ENCODE data around the gene DYNLT3. TPM values are rescaled to one million over a fixed set of nuclear protein-coding genes. Genes with fewer than 3 reads are reported as not detected.

Gene DYNLT3
- polyA plus RNA-seq, 3 donors: 7.2 to 26.4 (median 15.2) TPM

DNA sequence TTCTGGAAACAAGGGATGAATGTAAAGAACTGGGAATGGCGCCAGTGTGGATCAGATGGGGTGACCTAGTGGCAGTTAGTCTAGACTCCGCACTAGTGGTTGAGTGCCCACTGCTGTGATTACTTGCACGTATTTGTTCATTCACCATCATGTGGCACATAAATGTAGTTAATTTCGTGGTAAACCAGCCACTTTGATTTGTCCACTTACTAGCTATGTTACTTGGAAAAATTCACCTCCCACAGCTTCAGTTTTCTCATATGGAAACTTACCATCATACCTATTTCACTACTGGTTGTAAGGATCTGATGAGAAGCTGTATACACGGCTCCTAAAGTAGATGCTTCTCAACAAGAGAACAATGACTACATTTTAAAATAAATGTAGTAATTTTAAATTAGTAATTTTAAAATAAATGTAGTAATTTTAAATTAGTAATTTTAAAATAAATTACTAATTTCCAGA, 394 bp upstream of the DYNLT3 start:
- no peak overlapping the region for H3K27ac ChIP-seq (ENCODE audit: low read depth, low read length)
- WGBS, 3 donors: 16 to 40% (median 20%) methylated on average over 5 of the region's 5 CpGs

DNA sequence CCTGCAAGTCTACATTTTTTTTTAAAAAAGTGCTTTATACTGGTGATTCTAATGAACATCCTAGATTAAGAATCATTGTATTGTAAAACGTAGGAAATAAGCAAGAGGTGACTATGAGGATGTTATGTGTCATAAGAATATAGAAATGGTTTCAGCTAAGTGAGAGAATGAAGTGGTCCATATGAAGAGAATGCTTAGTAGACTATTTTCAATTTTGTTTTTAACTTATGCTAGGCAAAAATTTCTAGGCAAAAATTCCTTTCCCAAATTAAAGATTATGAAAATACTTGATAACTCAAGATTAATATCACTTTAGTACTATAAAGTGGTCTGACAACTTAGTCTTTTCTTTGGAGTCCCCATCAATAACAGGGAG, 825 bp downstream of the DYNLT3 start:
- H3K27ac ChIP-seq (ENCODE audit: low read depth, low read length): no peak overlapping the region
- 19 to 57% (median 35%) methylated on average over 1 of the region's 1 CpG for WGBS, 3 donors

DNA sequence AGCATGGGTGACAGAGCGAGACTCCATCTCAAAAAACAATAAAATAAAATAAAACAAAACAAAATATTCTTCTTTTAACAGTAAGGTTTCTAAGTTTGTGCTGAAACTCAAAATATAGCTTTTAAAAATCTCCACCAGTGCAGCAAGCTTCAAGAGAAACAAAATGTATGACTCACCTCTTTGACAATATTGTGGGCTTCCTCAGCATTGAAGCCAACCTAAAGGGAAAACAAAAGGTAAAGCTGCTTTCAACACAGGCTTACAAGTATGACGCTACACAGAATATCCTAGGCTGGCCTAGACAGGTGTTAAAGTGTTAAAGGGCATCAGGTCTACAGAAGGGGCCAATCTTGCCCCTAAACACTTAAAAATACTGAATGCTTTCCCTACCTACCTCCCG, 1.2 kb downstream of the DYNLT3 start:
- WGBS, 3 donors: 81 to 88% (median 87%) methylated on average over 3 of the region's 3 CpGs
- no peak overlapping the region for H3K27ac ChIP-seq (ENCODE audit: low read depth, low read length)

DNA sequence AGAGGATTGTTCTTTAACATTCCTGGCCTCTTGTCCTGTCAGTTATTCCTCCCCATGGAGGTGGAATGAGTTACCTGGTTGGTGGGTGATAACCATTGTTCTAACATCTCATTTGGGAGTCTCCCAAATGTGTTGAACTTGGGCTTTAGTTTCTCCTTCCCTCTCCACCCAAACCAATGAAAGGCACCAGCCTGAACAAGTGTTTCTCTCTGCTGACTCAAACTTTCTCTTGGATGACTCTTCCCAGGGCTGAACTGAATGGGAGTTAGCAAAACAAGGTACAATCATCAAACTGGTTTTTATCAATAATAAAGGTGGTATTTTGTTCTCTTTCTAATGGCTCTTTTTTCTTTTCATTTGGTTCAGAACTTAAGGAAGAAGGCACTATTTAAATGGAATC, 2.7 kb downstream of the DYNLT3 start:
- H3K27ac ChIP-seq (ENCODE audit: low read depth, low read length): no peak overlapping the region

DNA sequence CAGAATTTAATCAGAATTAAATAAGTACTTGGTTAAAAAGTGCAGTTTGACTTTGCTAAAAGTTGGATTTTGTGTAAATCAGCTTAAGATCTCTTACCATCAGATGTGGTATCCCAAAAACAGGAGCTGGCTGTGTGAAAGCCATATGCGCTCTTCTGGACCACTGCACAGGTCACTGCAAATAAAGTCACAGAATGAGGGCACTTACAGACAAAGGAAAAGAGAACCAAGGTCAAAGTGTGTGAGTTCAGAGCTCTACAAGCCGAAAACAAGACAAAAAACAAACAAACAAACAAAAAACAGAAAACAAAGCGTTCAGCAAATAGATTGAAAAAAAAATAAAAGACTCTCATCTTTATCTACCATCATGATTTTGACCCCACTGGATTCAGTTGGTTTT, 6.4 kb downstream of the DYNLT3 start:
- 76 to 95% (median 94%) methylated on average over 3 of the region's 3 CpGs for WGBS, 3 donors
- no peak overlapping the region for H3K27ac ChIP-seq (ENCODE audit: low read depth, low read length)

DNA sequence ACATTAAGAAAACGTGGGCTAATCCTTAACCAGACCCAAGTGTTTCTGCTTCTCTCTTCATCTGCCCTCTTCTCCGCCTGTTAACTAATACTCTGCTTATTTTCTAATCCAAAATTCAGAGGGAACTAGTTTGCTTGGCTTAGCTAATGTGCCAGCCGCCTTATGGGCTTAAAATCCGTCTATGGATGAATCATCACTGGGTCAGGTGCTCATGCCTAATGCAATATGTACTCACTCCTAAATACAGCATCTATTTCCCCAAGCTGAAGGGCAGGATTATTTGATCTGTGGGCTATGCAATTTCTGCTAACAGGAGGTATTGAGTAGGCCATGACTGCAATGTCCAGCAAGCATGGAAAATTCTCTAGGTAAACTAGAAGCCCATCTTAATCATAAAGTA, 12.4 kb downstream of the DYNLT3 start:
- no peak overlapping the region for H3K27ac ChIP-seq (ENCODE audit: low read depth, low read length)
- 71 to 92% (median 84%) methylated on average over 4 of the region's 4 CpGs for WGBS, 3 donors

DNA sequence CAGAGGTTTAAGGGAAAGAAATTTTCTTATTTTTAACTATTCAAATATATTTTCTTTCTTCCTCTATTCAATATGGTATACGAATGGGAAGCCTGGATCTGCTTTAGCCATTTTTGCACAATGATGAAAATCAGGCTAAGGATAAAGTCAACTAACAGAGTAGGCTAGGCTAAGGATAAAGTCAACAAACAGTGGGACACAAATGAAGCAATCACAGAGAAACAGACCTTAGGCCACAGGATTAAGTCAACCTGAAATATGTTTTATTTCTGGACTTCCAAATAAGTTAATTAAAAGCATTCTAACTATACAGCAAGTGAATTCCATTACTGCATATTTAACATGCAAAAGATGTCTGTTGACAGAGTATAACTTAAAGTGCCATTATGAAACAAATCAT, 17.0 kb downstream of the DYNLT3 start:
- H3K27ac ChIP-seq (ENCODE audit: low read depth, low read length): no peak overlapping the region
- WGBS, 3 donors: 70 to 88% (median 86%) methylated on average over 1 of the region's 1 CpG

DNA sequence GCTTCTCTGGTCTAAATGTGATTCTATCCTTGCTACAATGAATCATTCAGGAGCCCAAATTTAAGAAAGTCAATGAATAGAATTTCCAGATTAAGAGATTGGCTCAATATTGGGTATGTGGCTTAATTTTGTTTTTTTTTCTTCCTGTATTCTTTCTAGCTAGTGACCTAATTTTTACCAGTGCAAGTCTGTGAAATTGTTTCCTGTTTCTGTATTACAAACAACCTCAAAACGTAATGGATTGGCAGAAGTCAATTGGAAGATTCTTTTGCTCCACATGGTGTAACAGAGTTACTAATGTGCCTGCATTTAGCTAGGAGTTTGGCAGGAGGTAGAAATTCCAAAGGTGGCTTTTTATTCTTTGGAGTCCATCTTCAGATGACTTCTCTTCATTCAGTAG, 17.6 kb downstream of the DYNLT3 start:
- 30 to 63% (median 36%) methylated on average over 1 of the region's 1 CpG for WGBS, 3 donors

DNA sequence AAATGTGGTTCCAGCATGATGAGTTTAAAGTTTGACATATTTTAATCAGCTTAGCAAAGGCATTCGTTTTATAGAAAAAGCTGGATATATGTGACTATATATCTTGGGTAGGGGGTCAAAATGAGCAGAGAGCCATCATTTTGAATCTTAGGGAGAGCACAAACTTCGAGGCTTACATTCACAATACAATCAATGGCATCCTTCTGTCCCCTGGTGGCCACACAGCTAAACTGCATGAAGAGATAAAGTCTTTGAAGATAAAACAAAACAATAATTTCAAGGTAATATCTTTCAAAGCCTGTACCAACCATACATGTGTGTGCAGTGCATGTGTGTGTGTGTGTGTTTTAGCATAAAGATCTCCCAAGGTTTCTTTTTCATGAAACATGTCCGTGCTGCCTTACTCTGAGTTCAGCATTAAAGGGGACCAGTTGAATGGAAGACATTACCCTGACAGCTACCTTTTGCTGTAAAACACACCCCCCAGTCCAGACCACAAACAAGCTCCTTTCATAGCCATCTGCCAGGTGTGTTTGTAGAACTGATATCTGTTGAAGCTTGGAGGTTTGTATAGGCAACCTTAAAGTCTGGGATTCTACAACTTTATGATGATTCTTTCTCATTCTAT, 22.0 kb downstream of the DYNLT3 start:
- WGBS, 3 donors: 2 to 6% (median 4%) methylated on average over 3 of the region's 3 CpGs
- H3K27ac ChIP-seq (ENCODE audit: low read depth, low read length): no peak overlapping the region

More for the DNA sequence above, 17.6 kb downstream of the DYNLT3 start:
- no peak overlapping the region for H3K27ac ChIP-seq (ENCODE audit: low read depth, low read length)

DNA sequence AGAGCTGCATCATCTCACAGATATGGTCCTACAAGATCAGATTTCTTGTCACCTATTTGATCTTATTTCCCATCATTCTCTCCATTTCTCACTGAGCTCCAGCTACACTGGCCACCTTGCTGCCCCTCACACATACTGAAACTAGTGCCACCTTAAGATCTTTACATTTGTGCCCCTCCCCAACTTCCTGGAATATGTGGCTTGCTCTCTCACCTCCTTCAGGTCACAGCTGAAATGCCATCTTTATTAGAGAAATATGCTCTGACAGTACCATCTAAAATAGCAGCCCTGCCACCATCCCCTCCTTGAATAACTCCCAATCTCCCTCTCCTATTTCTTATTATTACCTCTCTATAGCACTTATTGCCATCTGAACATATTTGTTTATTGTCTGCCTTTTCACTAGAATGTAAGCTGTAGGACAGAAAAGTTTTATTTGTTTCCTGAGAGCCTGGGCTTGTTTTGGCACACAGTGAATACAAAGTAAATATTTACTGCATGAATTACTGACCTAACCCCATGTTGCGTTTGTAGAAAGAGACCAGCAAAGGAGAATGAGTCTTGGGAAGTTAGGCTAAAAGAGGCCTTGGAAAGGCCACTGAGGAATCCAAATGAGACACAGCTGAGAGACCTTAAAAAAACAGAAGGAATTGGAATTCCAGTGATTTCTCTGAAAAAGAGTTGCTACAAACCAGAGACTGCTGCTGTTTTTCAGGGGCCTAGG, 22.7 kb downstream of the DYNLT3 start:
- no peak overlapping the region for H3K27ac ChIP-seq (ENCODE audit: low read depth, low read length)
- WGBS, 3 donors: 40 to 90% (median 66%) methylated on average over 1 of the region's 1 CpG

DNA sequence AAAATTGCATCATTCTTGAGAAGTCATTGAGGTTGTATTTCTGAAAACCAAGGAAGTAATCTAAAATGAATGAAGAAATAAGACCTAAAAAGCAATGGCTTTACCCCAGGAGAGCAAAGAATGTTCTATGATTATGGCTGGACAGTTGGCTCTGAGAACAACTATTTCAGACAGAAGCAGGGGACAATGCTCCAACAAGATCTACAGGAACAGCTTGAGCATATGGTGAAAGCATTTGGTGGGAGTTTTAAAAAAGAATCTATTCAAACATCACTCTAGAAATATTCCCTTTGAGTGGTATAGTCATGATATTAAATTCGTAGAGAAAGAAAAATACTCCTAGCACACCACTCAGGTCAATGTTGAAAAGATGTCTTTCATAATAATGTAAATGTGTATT, 26.7 kb downstream of the DYNLT3 start:
- H3K27ac ChIP-seq (ENCODE audit: low read depth, low read length): no peak overlapping the region
- 78 to 85% (median 80%) methylated on average over 1 of the region's 1 CpG for WGBS, 3 donors

DNA sequence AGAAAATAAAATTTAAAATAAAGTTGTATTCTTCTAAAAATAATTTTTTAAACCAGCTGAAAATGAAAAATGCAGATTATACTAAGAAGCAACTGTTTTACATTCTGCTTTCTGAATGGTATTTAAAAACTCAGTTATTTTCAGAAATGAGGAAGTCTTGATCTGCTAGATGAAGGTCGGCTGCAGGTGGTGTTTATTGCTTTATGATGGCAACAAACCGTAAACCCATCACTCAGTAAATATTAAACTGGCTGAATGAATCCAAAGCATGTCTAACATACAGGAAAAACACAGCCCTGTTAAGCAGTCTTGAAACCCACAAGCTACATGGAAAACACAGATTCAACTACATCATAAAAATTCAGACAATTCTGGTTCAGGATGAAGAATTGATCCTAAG, 29.3 kb downstream of the DYNLT3 start:
- WGBS, 3 donors: 42 to 54% (median 49%) methylated on average over 2 of the region's 2 CpGs
- H3K27ac ChIP-seq (ENCODE audit: low read depth, low read length): no peak overlapping the region

DNA sequence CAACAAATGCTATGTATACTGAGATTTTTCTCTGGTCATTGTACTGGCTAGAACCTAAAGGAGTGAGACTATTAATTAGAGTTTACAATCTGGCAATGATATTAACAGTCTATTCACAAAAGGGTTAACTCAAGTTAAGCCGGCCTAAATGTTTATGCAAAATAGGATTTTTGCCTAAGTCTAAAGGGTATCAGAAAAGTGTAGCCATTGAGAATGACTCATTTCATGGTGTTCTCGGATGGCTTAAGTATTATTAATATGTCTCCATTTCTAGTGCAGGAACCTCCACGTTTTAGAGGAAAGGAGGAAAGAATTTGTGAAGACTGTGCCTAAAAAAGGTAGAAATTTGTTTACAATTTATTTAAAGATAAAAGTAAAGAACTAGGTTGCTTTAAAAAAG, 29.8 kb downstream of the DYNLT3 start:
- H3K27ac ChIP-seq (ENCODE audit: low read depth, low read length): no peak overlapping the region
- WGBS, 3 donors: 44 to 50% (median 49%) methylated on average over 3 of the region's 3 CpGs

DNA sequence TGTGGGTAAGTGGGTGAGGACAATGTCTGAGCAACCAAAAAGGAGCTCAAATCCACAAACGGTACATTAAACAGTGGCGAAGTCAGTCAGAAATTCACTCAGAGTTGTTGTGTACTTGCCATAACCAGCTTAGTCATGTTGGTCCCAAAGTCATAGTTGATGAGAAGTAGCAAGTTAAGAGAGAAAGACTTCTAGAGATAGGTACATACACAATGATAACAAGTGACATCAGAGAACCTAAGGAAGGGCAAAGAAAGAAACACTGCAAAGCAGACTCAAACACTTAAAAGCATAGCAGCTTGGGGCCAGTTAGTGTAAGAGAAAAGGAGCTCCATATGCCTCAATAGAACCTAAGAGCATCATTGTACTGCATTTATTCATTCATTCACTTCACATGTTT, 30.2 kb downstream of the DYNLT3 start:
- WGBS, 3 donors: 80 to 92% (median 92%) methylated on average over 2 of the region's 2 CpGs
- no peak overlapping the region for H3K27ac ChIP-seq (ENCODE audit: low read depth, low read length)

DNA sequence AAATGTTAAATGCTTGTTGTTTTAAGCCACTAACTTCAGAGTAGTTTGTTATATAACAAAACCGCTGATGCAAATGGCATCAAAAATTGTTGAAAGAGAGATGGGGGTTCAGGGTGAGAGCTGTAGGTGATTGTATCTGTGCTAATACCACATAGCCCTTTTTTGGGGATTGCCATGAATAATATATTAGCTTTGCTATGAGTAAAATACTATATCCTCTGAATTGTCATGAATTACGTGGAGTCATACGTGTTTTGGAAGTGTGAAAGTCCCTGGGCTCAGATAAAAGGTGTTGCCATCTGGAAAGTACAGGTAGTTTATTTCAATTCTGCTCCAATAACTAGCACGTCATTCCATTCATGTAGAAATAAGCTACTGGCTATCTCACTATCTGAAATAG, 30.6 kb downstream of the DYNLT3 start:
- WGBS, 3 donors: 70 to 89% (median 88%) methylated on average over 4 of the region's 4 CpGs
- no peak overlapping the region for H3K27ac ChIP-seq (ENCODE audit: low read depth, low read length)

DNA sequence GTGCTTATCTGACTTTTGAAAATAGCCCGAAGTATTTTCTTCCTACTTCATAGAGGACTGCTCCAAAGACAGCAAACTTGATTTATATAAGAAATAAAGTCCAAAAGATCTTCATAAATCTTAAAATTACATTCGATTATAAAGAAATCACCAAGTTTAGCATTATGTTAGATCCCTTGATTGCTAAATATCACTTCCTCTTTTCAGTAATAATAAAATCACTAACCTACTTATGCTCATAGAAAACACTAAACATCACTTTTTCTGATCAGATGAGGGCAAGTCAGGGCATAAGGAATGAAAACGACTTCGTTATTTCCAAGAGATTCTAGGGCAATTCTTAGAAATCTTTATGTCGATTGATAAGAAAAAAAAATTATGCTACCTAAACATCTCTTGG, 32.0 kb downstream of the DYNLT3 start:
- no peak overlapping the region for H3K27ac ChIP-seq (ENCODE audit: low read depth, low read length)
- 69 to 80% (median 70%) methylated on average over 5 of the region's 5 CpGs for WGBS, 3 donors

DNA sequence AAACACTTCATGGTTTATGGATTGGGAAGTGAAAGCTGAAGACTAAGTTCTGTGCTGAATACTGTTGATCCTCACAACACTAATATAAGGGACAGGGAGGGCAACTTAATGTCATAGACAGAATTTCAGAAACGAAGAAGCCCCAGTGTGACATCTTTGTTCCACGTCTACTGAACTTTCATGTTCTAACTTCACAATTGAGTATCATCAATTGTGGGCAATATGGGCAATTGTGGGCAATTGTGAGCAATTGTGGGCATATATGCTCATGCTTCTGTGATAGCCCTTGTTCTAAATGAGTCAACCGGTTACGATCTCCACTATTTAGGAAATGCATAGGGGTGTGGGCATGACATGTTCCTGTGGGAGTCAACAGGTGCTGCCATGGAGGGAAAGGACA, 33.8 kb downstream of the DYNLT3 start:
- H3K27ac ChIP-seq (ENCODE audit: low read depth, low read length): no peak overlapping the region
- 69 to 87% (median 75%) methylated on average over 4 of the region's 4 CpGs for WGBS, 3 donors

DNA sequence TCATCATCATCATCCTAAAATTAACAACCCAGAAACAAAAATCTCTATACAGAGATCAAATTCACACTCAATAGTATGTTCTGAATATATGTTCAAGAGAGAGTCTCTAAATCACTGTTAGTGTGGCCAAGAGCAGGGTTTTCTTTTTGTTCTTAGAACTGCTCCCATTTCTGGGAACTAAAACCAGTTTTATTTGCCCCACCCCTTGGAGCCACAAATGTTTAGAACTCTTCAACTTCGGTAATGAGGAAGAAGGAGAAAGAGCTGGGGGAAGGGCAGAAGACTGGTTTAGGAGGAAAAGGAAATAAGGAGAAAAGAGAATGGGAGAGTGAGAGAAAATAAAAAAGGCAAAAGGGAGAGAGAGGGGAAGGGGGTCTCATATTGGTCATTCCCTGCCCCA, 35.3 kb downstream of the DYNLT3 start:
- WGBS, 3 donors: 14 to 54% (median 16%) methylated on average over 1 of the region's 1 CpG
- no peak overlapping the region for H3K27ac ChIP-seq (ENCODE audit: low read depth, low read length)

DNA sequence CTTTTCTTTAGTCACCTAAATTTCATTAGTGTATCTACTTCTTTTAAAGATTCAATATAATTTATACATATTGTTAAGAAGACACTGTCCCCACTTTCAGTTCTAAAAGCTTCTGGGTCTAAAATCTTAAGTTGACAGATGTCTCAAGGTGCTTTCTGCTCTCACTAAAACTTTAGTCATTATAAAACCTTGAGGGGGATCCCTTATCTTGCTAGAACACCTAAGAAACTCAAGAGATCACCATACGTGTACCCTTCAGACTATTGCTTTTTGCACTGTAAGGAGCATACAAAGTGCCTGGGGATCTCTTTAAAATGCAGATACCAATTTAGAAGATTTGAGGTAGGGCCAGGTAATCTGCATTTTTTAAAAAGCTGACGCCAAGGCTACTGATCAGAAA, 37.4 kb downstream of the DYNLT3 start:
- H3K27ac ChIP-seq (ENCODE audit: low read depth, low read length): no peak overlapping the region
- WGBS, 3 donors: 62 to 93% (median 83%) methylated on average over 2 of the region's 2 CpGs

DNA sequence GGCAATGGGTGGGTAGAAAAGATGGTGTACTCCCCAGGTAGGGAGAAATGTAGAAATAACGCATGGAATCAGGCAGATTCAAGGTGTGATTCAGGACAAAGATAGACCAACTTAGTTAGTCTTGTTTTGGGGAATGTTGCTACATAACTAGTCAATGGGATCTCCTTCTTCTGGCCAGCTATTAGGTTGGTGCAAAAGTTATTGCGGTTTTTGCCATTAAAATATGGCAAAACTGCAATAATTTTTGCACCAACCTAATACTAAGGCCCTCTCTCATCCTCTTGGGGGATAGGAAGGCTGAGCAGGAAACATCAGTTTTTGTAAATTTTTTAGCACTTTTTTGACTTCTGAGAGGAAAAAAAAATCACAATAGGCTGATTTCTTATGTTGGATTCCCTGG, 44.3 kb downstream of the DYNLT3 start:
- no peak overlapping the region for H3K27ac ChIP-seq (ENCODE audit: low read depth, low read length)
- 49 to 91% (median 90%) methylated on average over 2 of the region's 2 CpGs for WGBS, 3 donors
